Sigmoid colon (tissue), 4 donors: ENCODE results near the gene TTN.

ENCODE experiments used
- EP300 ChIP-seq, 4 donors: sonication (generic); formaldehyde crosslinking; IDR thresholded peaks; one replicate each; pipeline ENCODE4 v1.6.1; 2017; ENCODE audit warnings: antibody characterized with exemption in 4 of 4
- POLR2AphosphoS5 ChIP-seq, 4 donors: sonication (generic); formaldehyde crosslinking; IDR thresholded peaks; one replicate each; pipeline ENCODE4 v1.6.1; 2017; ENCODE audit warnings: antibody characterized with exemption in 4 of 4
- TF ChIP-seq, protein P1 (sequence below), 4 experiments: fragments of 450-650 bp in 3 of 4; fragments of 200-600 bp in 1 of 4; IDR thresholded peaks; one replicate each; pipeline ENCODE4 v1.5.1; 2016 to 2019; ENCODE audit warnings: antibody characterized with exemption in 4 of 4, mild to moderate bottlenecking in 3 of 4, moderate library complexity in 2 of 4

DNA sequence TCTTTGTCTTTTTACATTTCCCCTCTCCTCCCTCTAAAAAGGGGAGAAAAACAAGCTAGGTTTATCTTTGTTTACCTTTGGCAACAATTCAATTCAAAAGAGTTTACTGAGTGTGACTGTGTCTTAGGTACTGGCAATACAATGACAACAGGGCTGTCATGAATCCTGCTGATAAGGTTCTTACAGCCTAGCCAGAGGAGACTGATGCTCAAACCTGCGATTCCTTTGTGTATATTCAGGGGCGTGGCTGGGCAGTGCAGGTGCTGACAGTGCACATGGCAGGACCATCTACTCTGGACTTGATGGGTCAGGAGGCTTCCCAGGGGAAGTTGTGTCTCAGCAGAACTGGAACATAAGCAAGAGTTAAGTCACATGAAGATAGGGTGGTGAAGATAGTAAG, 23.2 kb upstream of the TTN start:
- TF ChIP-seq, protein P1, sequence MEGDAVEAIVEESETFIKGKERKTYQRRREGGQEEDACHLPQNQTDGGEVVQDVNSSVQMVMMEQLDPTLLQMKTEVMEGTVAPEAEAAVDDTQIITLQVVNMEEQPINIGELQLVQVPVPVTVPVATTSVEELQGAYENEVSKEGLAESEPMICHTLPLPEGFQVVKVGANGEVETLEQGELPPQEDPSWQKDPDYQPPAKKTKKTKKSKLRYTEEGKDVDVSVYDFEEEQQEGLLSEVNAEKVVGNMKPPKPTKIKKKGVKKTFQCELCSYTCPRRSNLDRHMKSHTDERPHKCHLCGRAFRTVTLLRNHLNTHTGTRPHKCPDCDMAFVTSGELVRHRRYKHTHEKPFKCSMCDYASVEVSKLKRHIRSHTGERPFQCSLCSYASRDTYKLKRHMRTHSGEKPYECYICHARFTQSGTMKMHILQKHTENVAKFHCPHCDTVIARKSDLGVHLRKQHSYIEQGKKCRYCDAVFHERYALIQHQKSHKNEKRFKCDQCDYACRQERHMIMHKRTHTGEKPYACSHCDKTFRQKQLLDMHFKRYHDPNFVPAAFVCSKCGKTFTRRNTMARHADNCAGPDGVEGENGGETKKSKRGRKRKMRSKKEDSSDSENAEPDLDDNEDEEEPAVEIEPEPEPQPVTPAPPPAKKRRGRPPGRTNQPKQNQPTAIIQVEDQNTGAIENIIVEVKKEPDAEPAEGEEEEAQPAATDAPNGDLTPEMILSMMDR (IDR thresholded peaks at IDR 0.05), result no peak
- TF ChIP-seq EP300 (IDR thresholded peaks at IDR 0.05), result no peak
- TF ChIP-seq POLR2AphosphoS5 (IDR thresholded peaks at IDR 0.05), result no peak
